Ascending aorta (tissue), 2 donors: ENCODE data around the gene FKBP1A. TPM values are rescaled to one million over a fixed set of nuclear protein-coding genes. Genes with fewer than 3 reads are reported as not detected.

ENCODE experiments used
- DNase-seq, 2 donors: peaks; one replicate each; pipeline ENCODE4 v3.0.0-alpha.2; 2019; ENCODE audit warnings: low spot score in 2 of 2
- H3K27ac ChIP-seq, 2 donors: fragments of 200-600 bp; sonication (generic); one replicate each; pipeline ENCODE4 v1.5.1; 2016 to 2017; ENCODE audit warnings: mild to moderate bottlenecking in 1 of 2
- H3K27me3 ChIP-seq: fragments of 200-600 bp; sonication (generic); one replicate; pipeline ENCODE4 v1.5.1; 2017
- H3K36me3 ChIP-seq, 2 donors: fragments of 200-600 bp; sonication (generic); one replicate each; pipeline ENCODE4 v1.5.1; 2016
- H3K4me1 ChIP-seq, 2 donors: fragments of 200-600 bp; sonication (generic); one replicate each; pipeline ENCODE4 v1.5.1; 2016 to 2017; ENCODE audit warnings: mild to moderate bottlenecking in 1 of 2
- H3K4me3 ChIP-seq, 2 donors: fragments of 200-600 bp; sonication (generic); one replicate each; pipeline ENCODE4 v1.5.1; 2016 to 2017; ENCODE audit warnings: mild to moderate bottlenecking in 1 of 2
- H3K9me3 ChIP-seq, 2 donors: fragments of 200-600 bp; sonication (generic); one replicate each; pipeline ENCODE4 v1.5.1; 2016
- intact Hi-C: fragments of 100-400 bp; cut with DNase I; formaldehyde crosslinking; loops from one replicate; pipeline ENCODE4 v1.15.1; 2023
- total RNA-seq: library from RNA; depleted of rRNA; stranded (reverse); fragments of >200 nt; gene quantifications from one replicate; pipeline ENCODE4 v1.1.0, GENCODE V29; 2016
- TF ChIP-seq, protein P1 (sequence below), 3 experiments: fragments of 200-600 bp in 2 of 3; fragments of 450-650 bp in 1 of 3; sonication (generic) in 2 of 3; IDR thresholded peaks; one replicate each; pipeline ENCODE4 v1.5.1; 2016 to 2019; ENCODE audit warnings: antibody characterized with exemption in 3 of 3, mild to moderate bottlenecking in 1 of 3, moderate library complexity in 1 of 3

The FKBP1A gene
- total RNA-seq, 1 donor from 2014 or later = 202 TPM

DNA sequence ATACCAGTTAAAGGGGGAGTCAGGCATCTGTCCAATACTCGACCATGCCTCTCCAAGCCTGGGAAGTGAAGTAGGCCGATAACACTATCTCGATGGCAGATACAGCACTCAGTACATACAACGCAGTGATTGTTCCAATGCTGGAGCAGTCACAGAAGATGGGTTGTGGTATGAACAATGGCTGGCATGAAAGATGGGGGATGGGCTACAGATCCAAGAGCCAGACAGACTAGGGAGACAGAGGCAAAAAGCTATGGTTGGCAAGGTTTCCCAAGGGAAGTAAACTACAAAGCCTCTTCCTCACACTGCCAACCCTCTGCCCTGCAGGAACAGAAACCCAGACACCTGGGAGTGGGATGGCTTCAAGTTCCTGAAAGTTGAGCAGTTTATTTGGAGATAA is 19.2 kb downstream of the FKBP1A start:
- peaks cover 11 to 41% of the 10 kb centered on the region in 2 donors for H3K4me1 ChIP-seq
- no peaks in the 10 kb centered on the region for H3K27me3 ChIP-seq
- peaks cover 0 to 16% of the 10 kb centered on the region in 2 donors for H3K36me3 ChIP-seq
- TF ChIP-seq, protein P1, sequence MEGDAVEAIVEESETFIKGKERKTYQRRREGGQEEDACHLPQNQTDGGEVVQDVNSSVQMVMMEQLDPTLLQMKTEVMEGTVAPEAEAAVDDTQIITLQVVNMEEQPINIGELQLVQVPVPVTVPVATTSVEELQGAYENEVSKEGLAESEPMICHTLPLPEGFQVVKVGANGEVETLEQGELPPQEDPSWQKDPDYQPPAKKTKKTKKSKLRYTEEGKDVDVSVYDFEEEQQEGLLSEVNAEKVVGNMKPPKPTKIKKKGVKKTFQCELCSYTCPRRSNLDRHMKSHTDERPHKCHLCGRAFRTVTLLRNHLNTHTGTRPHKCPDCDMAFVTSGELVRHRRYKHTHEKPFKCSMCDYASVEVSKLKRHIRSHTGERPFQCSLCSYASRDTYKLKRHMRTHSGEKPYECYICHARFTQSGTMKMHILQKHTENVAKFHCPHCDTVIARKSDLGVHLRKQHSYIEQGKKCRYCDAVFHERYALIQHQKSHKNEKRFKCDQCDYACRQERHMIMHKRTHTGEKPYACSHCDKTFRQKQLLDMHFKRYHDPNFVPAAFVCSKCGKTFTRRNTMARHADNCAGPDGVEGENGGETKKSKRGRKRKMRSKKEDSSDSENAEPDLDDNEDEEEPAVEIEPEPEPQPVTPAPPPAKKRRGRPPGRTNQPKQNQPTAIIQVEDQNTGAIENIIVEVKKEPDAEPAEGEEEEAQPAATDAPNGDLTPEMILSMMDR (IDR thresholded peaks at IDR 0.05) = no peak
- intact Hi-C loops = loop anchor here (5.0 kb wide), 1 partner anchor 46 kb away; the partner anchor contains the start of gene SDCBP2
- no peaks in the 10 kb centered on the region for H3K9me3 ChIP-seq
- H3K27ac ChIP-seq = peak overlapping the region; percentile 51 to 57
- H3K4me3 ChIP-seq = no peak overlapping the region
- no peak for DNase-seq

DNA sequence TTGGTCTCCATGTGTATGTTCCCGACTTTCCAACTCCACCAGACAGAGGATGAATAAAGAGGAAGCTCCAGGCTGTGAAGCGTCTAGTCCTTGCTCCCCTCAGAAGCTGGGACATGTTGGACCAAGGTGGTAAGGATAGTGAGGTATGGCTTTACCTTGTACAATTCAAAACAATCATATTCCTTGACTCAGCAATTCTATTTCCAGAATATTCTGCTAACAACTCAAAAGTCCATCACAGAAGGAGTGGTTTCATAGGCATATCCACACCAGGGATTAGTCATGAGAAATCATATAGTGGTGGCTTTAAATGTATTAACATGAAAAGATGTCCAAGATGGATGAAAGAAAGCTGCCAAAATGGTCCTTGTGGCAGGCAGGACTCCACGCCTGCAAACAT is 19.8 kb downstream of the FKBP1A start:
- Histone ChIP-seq H3K27ac (peak overlapping the region in 1 of 2 donors; percentile 57), H3K27me3 (no peaks in the 10 kb centered on the region), H3K9me3 (no peaks in the 10 kb centered on the region), H3K4me1 (peaks cover 11 to 40% of the 10 kb centered on the region in 2 donors), H3K4me3 (no peak overlapping the region), H3K36me3 (peaks cover 0 to 16% of the 10 kb centered on the region in 2 donors)
- intact Hi-C loops = loop anchor here (5.0 kb wide), 1 partner anchor 46 kb away; the partner anchor contains the start of gene SDCBP2
- TF ChIP-seq, protein P1 (IDR thresholded peaks at IDR 0.05) = no peak
- DNase-seq = no peak

DNA sequence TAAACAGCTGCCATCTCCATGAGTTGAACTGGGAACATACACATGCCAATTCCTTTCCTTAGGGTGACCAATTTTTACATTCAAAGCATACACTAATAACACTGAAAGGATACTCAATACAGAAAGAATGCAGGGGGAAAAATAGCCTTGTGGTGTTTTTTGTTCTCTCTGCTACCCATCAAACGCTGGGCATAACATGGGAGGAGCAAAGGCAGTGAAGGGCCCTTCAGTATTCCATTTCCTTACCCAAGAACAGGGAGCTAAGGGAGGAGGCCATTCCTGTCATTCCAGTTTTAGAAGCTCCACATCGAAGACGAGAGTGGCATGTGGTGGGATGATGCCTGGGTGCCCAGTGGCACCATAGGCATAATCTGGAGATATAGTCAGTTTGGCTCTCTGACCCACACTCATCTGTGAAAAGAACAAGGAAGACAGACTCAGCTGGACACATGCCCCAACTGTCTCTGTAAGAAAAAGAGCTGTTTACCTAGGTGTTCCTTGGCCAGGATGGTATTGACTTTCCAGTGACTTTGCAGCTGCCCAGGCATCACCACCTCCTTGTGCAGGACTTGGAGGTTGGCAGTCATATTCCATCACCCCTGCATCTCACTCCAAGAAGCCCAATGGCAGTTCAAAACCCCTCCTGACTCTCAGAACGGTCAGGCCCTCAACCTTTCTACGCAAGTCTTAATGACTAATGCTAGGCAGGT is 20.9 kb downstream of the FKBP1A start:
- Histone ChIP-seq H3K36me3 (peaks cover 3 to 25% of the 10 kb centered on the region in 2 donors), H3K4me1 (peaks cover 11 to 31% of the 10 kb centered on the region in 2 donors), H3K9me3 (no peaks in the 10 kb centered on the region), H3K27me3 (no peaks in the 10 kb centered on the region), H3K27ac (peak overlapping the region in 1 of 2 donors; percentile 67), H3K4me3 (no peak overlapping the region)
- intact Hi-C loops = loop anchor here (5.0 kb wide), 1 partner anchor 45 kb away; the partner anchor contains the start of gene SDCBP2
- TF ChIP-seq, protein P1 (IDR thresholded peaks at IDR 0.05) = no peak
- no peak for DNase-seq

DNA sequence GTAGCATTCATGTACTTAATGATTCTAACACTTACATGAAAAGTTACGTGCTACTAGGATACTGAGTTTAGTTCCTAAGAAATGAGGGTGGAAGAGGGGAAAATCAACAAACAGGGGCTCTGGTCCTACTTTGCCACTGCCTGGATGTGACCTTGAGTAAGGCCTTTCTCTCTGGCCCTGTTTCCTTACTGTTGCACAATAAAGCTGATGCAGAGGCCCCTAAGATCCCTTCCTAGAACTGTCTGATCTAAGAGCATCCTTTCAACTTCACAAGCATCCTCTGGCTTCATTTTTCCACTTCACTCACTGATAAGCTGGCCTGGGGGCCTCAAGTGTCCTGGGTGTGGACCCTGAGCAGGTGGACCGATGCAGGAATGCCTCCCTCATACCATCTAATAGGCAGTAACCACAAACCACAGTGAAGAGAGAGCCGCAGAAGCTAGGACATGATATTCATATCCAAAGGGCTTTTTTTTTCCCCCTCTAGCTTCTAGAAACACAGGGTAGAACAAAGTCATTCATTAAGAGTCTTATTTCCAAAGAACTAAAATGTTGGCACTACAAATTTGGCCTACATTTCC is 21.6 kb downstream of the FKBP1A start:
- H3K4me3 ChIP-seq = no peak overlapping the region
- intact Hi-C loops = loop anchor here (5.0 kb wide), 1 partner anchor 44 kb away; the partner anchor contains the start of gene SDCBP2
- H3K27me3 ChIP-seq = no peaks in the 10 kb centered on the region
- peaks cover 3 to 26% of the 10 kb centered on the region in 2 donors for H3K36me3 ChIP-seq
- H3K9me3 ChIP-seq = no peaks in the 10 kb centered on the region
- H3K4me1 ChIP-seq = peaks cover 11 to 30% of the 10 kb centered on the region in 2 donors
- peak overlapping the region; percentile 23 to 67 for H3K27ac ChIP-seq
- TF ChIP-seq, protein P1 (IDR thresholded peaks at IDR 0.05) = no peak
- DNase-seq = no peak

DNA sequence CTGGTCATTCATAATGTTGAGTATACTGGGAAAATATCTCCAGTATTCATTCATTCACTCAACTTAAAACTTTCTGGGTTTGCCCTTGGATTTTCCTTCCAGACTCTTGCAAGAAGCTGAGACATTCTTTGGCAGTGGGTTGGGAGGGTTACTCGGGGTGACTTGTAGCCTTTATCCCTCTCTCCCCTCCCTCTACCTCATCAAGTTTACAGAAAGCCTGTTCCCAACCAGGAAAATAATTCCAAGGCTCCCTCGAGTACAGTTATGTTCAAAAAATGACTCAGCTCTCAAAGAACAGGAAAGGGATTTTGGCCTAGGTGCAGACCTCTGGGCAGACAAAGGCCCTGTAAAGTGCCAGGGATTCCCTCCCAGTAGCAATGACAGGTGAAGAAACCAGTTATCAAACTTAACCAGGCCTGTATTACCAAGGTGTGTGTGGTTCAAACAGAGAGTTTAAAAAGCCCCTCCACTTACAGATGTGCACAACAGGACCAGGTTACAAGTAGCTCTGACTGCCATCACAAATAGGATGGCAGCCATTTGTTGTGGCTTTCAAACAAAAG is 22.2 kb downstream of the FKBP1A start:
- no peak for DNase-seq
- Histone ChIP-seq H3K4me1 (peaks cover 9 to 30% of the 10 kb centered on the region in 2 donors), H3K4me3 (no peak overlapping the region), H3K27me3 (no peaks in the 10 kb centered on the region), H3K36me3 (peaks cover 3 to 26% of the 10 kb centered on the region in 2 donors), H3K9me3 (no peaks in the 10 kb centered on the region), H3K27ac (peak overlapping the region; percentile 26 to 67)
- intact Hi-C loops = loop anchor here (5.0 kb wide), 1 partner anchor 43 kb away; the partner anchor contains the start of gene SDCBP2
- TF ChIP-seq, protein P1 (IDR thresholded peaks at IDR 0.05) = no peak
